HCT116 (cell line): ENCODE data around the gene DAAM2.

Experiments
- CEBPB ChIP-seq: IDR thresholded peaks from 2 replicates; pipeline ENCODE4 v1.6.1; 2012; ENCODE audit warnings: low read depth
- ELF1 ChIP-seq: IDR thresholded peaks from 2 replicates; pipeline ENCODE4 v1.6.1; 2012; ENCODE audit warnings: low read depth, borderline replicate concordance
- EZH2 ChIP-seq: fragments of 200-600 bp; sonication (generic); IDR thresholded peaks from 2 replicates; pipeline ENCODE4 v1.6.1; 2017; ENCODE audit warnings: antibody characterized with exemption, mixed run types
- EZH2phosphoT487 ChIP-seq: fragments of 200-600 bp; IDR thresholded peaks from 2 replicates; pipeline ENCODE4 v1.6.1; 2018; ENCODE audit warnings: antibody characterized with exemption, borderline replicate concordance
- POLR2A ChIP-seq: IDR thresholded peaks from 2 replicates; pipeline ENCODE4 v1.7.0; 2011; ENCODE audit warnings: borderline replicate concordance; ENCODE audit not compliant: insufficient read depth, insufficient read length; ENCODE audit errors: extremely low read depth
- POLR2AphosphoS5 ChIP-seq: IDR thresholded peaks from 2 replicates; pipeline ENCODE4 v1.6.1; 2011; ENCODE audit warnings: mild to moderate bottlenecking, low read depth, low read length, moderate library complexity
- SIN3A ChIP-seq: IDR thresholded peaks from 2 replicates; pipeline ENCODE4 v1.6.1; 2012; ENCODE audit warnings: low read depth
- SP1 ChIP-seq: IDR thresholded peaks from 2 replicates; pipeline ENCODE4 v1.6.1; 2012; ENCODE audit warnings: low read depth
- SRF ChIP-seq: IDR thresholded peaks from 2 replicates; pipeline ENCODE4 v1.6.1; 2012; ENCODE audit warnings: low read depth
- TCF7L2 ChIP-seq: IDR thresholded peaks from 2 replicates; pipeline ENCODE4 v1.7.0; 2011; ENCODE audit warnings: borderline replicate concordance, inconsistent platforms; ENCODE audit not compliant: insufficient read depth, insufficient read length; ENCODE audit errors: extremely low read depth
- YY1 ChIP-seq: IDR thresholded peaks from 2 replicates; pipeline ENCODE4 v1.6.1; 2011; ENCODE audit warnings: low read length, low read depth, moderate library complexity, mild to moderate bottlenecking; ENCODE audit not compliant: insufficient replicate concordance; ENCODE audit errors: extremely low read depth
- TF ChIP-seq, protein P1 (sequence below): IDR thresholded peaks from 2 replicates; pipeline ENCODE4 v1.6.1; 2012
- TF ChIP-seq, protein P2 (sequence below), 3 experiments: fragments of 200-600 bp in 1 of 3; sonication (generic) in 1 of 3; IDR thresholded peaks in 2 of 3; conservative IDR thresholded peaks in 1 of 3; 2 replicates each; pipeline ENCODE4 v1.5.1; 2012 to 2017; ENCODE audit warnings: low read depth in 2 of 3, low read length in 2 of 3, antibody characterized with exemption in 1 of 3, borderline replicate concordance in 1 of 3, control low read depth in 1 of 3, mild to moderate bottlenecking in 1 of 3, mixed read lengths in 1 of 3, mixed run types in 1 of 3, moderate library complexity in 1 of 3; ENCODE audit not compliant: insufficient read depth in 1 of 3
- TF ChIP-seq, protein P3 (sequence below): IDR thresholded peaks from 2 replicates; pipeline ENCODE4 v1.6.1; 2011; ENCODE audit warnings: mild to moderate bottlenecking, low read length, moderate library complexity; ENCODE audit not compliant: insufficient replicate concordance; ENCODE audit errors: extremely low read depth

DNA sequence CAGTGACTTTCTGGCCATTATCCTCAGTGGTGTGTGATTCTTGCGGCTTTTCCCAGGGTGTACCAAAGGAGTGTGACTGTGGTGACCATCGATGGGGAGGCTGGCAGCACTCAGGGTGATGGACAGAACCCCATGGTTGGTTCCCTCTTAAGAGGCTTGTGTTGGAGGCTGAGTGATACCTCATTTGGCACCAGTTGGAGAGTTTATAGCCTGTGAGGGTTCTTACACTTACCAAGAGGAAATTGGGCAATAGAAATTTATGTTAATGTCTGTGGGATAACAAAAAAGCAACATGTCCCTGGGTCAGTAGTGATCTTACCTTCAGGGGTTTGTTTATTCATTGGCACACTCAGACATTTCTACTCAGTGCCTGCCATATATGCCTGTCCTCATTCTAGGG, 37.2 kb downstream of the DAAM2 start:
- TF ChIP-seq TCF7L2 (no peak), CEBPB (no peak), POLR2AphosphoS5 (no peak), EZH2 (no peak), ELF1 (no peak), SRF (no peak), SP1 (no peak), POLR2A (no peak), YY1 (no peak), EZH2phosphoT487 (no peak), SIN3A (no peak)
- TF ChIP-seq, protein P1, sequence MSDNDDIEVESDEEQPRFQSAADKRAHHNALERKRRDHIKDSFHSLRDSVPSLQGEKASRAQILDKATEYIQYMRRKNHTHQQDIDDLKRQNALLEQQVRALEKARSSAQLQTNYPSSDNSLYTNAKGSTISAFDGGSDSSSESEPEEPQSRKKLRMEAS, result no peak
- TF ChIP-seq, protein P2, sequence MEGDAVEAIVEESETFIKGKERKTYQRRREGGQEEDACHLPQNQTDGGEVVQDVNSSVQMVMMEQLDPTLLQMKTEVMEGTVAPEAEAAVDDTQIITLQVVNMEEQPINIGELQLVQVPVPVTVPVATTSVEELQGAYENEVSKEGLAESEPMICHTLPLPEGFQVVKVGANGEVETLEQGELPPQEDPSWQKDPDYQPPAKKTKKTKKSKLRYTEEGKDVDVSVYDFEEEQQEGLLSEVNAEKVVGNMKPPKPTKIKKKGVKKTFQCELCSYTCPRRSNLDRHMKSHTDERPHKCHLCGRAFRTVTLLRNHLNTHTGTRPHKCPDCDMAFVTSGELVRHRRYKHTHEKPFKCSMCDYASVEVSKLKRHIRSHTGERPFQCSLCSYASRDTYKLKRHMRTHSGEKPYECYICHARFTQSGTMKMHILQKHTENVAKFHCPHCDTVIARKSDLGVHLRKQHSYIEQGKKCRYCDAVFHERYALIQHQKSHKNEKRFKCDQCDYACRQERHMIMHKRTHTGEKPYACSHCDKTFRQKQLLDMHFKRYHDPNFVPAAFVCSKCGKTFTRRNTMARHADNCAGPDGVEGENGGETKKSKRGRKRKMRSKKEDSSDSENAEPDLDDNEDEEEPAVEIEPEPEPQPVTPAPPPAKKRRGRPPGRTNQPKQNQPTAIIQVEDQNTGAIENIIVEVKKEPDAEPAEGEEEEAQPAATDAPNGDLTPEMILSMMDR (IDR thresholded peaks at IDR 0.05 in 2 of 3, conservative IDR thresholded peaks at IDR 0.05 in 1 of 3; ENCODE audit: borderline replicate concordance in 1 of 3, insufficient read depth in 1 of 3, low read depth in 2 of 3, low read length in 2 of 3), result no peak
- TF ChIP-seq, protein P3, sequence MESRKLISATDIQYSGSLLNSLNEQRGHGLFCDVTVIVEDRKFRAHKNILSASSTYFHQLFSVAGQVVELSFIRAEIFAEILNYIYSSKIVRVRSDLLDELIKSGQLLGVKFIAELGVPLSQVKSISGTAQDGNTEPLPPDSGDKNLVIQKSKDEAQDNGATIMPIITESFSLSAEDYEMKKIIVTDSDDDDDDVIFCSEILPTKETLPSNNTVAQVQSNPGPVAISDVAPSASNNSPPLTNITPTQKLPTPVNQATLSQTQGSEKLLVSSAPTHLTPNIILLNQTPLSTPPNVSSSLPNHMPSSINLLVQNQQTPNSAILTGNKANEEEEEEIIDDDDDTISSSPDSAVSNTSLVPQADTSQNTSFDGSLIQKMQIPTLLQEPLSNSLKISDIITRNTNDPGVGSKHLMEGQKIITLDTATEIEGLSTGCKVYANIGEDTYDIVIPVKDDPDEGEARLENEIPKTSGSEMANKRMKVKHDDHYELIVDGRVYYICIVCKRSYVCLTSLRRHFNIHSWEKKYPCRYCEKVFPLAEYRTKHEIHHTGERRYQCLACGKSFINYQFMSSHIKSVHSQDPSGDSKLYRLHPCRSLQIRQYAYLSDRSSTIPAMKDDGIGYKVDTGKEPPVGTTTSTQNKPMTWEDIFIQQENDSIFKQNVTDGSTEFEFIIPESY, result no peak
